Lower lobe of right lung (tissue), 2 donors: ENCODE measurements around the gene TRPV6. TPM values are rescaled to one million over a fixed set of nuclear protein-coding genes. Genes with fewer than 3 reads are reported as not detected.

Source experiments
- ATAC-seq, 2 donors: fragments of 200-7000 bp; cut with Tn5 transposase; one replicate each; pipeline ENCODE4 v1.9.1; 2020 to 2022; ENCODE audit warnings: mild to moderate bottlenecking in 2 of 2, moderate library complexity in 2 of 2
- DNase-seq: peaks from one replicate; pipeline ENCODE4 v3.0.0-alpha.2; 2020
- H3K27ac ChIP-seq: fragments of 200-600 bp; one replicate; pipeline ENCODE4 v1.8.0; 2022
- H3K27me3 ChIP-seq: fragments of 200-600 bp; one replicate; pipeline ENCODE4 v1.8.0; 2022; ENCODE audit warnings: low read depth
- H3K36me3 ChIP-seq: fragments of 200-600 bp; one replicate; pipeline ENCODE4 v1.8.0; 2022; ENCODE audit warnings: mild to moderate bottlenecking
- H3K4me1 ChIP-seq: fragments of 200-600 bp; one replicate; pipeline ENCODE4 v1.8.0; 2022
- H3K4me3 ChIP-seq: fragments of 200-600 bp; one replicate; pipeline ENCODE4 v1.8.0; 2022; ENCODE audit warnings: mild to moderate bottlenecking
- H3K9me3 ChIP-seq: fragments of 200-600 bp; one replicate; pipeline ENCODE4 v1.8.0; 2022
- CTCF ChIP-seq: fragments of 200-600 bp; IDR thresholded peaks from one replicate; pipeline ENCODE4 v1.8.0; 2022; ENCODE audit warnings: antibody characterized with exemption, mild to moderate bottlenecking
- intact Hi-C: fragments of 100-400 bp; cut with DNase I; formaldehyde crosslinking; loops from one replicate; pipeline ENCODE4 v1.11.0; 2022
- total RNA-seq: library from RNA; stranded (reverse); fragmentation: NEBNext Ultra II Directional; extraction: Animal tissue kit (Norgen Biotek cat#: 25700); gene quantifications from one replicate; pipeline ENCODE4 v1.2.1, GENCODE V29; 2021
- donor health status: DM: no; HTN: yes; CAD: no; lungs with severe emphysema.

The TRPV6 gene
- total RNA-seq, 1 donor from 2014 or later, result 0.21 TPM

DNA sequence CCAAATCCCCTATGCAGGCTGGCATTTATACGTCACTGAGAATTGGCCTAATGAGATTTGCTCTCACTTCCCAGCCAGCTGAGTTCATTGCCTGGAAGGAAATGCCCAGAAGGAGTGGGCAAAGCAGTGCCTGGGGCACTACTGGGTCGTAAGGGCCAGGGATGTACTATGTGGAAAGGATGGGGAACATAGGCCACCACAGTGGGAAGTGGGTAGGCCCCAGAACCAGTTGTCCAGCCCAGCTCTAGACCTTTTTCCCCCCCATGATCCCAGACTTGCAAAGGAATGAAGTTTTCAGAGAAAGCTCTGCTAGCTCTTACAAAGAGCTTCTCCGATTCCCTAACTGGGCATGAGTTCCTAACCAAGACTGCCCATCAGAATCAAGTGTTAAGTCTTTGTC lies 34.1 kb upstream of the TRPV6 start:
- intact Hi-C loops, result no loop called here
- no peaks in the 10 kb centered on the region for H3K9me3 ChIP-seq
- no peak overlapping the region for H3K27ac ChIP-seq
- no peak overlapping the region for H3K4me3 ChIP-seq
- DNase-seq (no peak), ATAC-seq (no peak)
- no peaks in the 10 kb centered on the region for H3K36me3 ChIP-seq
- no peaks in the 10 kb centered on the region for H3K27me3 ChIP-seq
- TF ChIP-seq CTCF, result no peak
- no peaks in the 10 kb centered on the region for H3K4me1 ChIP-seq

DNA sequence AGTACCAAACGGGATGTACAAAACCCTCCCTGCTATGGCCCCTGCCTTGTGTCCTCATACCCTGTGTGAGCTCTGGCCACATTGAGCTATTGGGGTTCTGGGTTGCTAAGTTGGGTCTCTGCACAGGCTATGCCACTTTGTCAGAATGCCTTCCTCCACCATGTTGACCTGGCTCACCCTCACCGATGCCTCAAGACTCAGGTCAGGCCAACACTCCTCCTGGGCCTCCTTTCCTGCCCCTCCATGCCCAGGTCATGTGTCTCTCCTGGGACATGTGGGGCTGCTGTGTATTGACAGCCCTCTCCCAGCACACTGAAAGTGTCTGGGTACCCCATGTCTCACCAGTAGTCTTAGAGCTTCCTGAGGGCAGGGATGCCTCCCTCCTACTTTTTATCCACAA lies 33.4 kb upstream of the TRPV6 start:
- no peak overlapping the region for H3K27ac ChIP-seq
- DNase-seq, result no peak
- H3K4me3 ChIP-seq, result no peak overlapping the region
- no peak for TF ChIP-seq CTCF
- intact Hi-C loops, result no loop called here
- H3K9me3 ChIP-seq, result no peaks in the 10 kb centered on the region
- H3K27me3 ChIP-seq, result peaks cover 5% of the 10 kb centered on the region
- H3K4me1 ChIP-seq, result no peaks in the 10 kb centered on the region
- ATAC-seq, result no peak
- no peaks in the 10 kb centered on the region for H3K36me3 ChIP-seq

- Histone ChIP-seq H3K27ac (no peak overlapping the region), H3K36me3 (no peaks in the 10 kb centered on the region), H3K4me3 (no peak overlapping the region), H3K4me1 (no peaks in the 10 kb centered on the region), H3K27me3 (peaks cover 5% of the 10 kb centered on the region), H3K9me3 (no peaks in the 10 kb centered on the region)
- ATAC-seq, result no peak
- TF ChIP-seq CTCF, result no peak
- intact Hi-C loops, result no loop called here
- DNase-seq, result no peak
These were observed 31.9 kb upstream of the TRPV6 start for GRCh38 chr7:142917447-142917846.

DNA sequence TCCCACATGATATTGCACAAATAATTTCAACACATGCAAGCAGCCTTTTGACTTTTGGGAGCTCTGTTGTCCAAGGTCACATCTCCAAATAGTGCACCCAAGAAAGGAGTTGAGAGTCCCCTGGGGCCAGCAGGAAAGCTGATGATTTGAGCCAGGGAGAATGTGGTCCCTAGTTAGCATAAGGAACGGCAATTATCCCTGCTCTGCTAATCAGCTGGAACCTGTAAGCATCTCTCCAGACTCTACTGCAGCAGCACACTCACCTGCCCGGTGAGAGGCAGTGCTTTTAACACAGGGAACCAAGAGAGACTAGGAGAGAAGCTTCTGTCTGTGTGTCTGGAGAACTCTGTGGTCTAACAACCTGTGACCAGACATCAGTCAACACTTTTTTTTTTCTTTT lies 31.0 kb upstream of the TRPV6 start:
- no peak for DNase-seq
- Histone ChIP-seq H3K27me3 (peaks cover 5% of the 10 kb centered on the region), H3K4me3 (no peak overlapping the region), H3K4me1 (no peaks in the 10 kb centered on the region), H3K27ac (no peak overlapping the region), H3K9me3 (no peaks in the 10 kb centered on the region), H3K36me3 (no peaks in the 10 kb centered on the region)
- intact Hi-C loops, result no loop called here
- no peak for TF ChIP-seq CTCF
- no peak for ATAC-seq

- intact Hi-C loops, result no loop called here
- Histone ChIP-seq H3K4me3 (no peak overlapping the region), H3K36me3 (no peaks in the 10 kb centered on the region), H3K9me3 (no peaks in the 10 kb centered on the region), H3K4me1 (no peaks in the 10 kb centered on the region), H3K27ac (no peak overlapping the region), H3K27me3 (peaks cover 5% of the 10 kb centered on the region)
- ATAC-seq, result no peak
- no peak for DNase-seq
- TF ChIP-seq CTCF, result no peak
These were observed 29.8 kb upstream of the TRPV6 start for GRCh38 chr7:142915315-142915714.

- Histone ChIP-seq H3K4me3 (no peak overlapping the region), H3K9me3 (no peaks in the 10 kb centered on the region), H3K27me3 (peaks cover 5% of the 10 kb centered on the region), H3K27ac (no peak overlapping the region), H3K36me3 (no peaks in the 10 kb centered on the region), H3K4me1 (no peaks in the 10 kb centered on the region)
- ATAC-seq, result no peak
- intact Hi-C loops, result no loop called here
- no peak for TF ChIP-seq CTCF
- DNase-seq, result no peak
These were observed 28.6 kb upstream of the TRPV6 start for GRCh38 chr7:142914121-142914520.
